NB4 (cell line): Measurements from ENCODE around the gene HGD.

Source experiments
- MAX ChIP-seq: IDR thresholded peaks from 2 replicates; pipeline ENCODE4 v1.6.1; 2011; ENCODE audit warnings: low read depth, low read length
- POLR2A ChIP-seq: IDR thresholded peaks from 2 replicates; pipeline ENCODE4 v1.6.1; 2011; ENCODE audit warnings: mild to moderate bottlenecking; ENCODE audit not compliant: insufficient read length; ENCODE audit errors: extremely low read depth
- TF ChIP-seq, protein P1 (sequence below): IDR thresholded peaks from one replicate; pipeline ENCODE4 v1.5.1; 2012; ENCODE audit warnings: low read depth, low read length

DNA sequence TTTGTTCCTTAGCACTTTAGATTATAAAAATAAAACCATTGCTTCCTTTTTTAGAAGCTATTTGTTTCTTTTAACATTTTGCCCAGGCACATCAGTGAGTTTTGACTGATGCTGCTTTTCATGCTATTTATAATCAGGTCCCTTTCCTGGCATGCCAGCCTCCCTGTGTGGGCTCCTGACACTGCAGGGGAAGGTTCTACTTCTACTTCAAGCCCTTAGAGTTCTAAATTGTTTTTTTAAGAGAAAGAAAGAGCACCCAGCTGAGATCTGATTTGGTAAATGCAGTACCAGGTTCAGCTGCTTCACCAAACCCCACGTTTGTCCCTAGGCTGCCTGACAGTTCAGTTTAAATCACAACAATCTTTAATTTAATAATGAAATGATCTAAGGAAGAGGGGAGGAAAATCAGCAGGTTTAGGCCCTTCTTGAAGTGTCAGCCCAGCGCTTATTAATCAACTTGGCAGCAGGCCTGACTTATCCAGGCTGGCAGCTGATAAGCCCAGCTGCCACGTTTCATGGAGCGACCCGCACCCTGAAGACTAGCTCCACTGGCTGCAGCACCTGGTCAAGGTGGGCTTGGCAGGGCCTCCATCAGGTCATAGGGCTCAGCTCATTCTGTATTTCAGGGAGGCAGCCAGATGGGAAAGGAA, 29.0 kb downstream of the HGD start:
- TF ChIP-seq, protein P1, sequence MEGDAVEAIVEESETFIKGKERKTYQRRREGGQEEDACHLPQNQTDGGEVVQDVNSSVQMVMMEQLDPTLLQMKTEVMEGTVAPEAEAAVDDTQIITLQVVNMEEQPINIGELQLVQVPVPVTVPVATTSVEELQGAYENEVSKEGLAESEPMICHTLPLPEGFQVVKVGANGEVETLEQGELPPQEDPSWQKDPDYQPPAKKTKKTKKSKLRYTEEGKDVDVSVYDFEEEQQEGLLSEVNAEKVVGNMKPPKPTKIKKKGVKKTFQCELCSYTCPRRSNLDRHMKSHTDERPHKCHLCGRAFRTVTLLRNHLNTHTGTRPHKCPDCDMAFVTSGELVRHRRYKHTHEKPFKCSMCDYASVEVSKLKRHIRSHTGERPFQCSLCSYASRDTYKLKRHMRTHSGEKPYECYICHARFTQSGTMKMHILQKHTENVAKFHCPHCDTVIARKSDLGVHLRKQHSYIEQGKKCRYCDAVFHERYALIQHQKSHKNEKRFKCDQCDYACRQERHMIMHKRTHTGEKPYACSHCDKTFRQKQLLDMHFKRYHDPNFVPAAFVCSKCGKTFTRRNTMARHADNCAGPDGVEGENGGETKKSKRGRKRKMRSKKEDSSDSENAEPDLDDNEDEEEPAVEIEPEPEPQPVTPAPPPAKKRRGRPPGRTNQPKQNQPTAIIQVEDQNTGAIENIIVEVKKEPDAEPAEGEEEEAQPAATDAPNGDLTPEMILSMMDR, result no peak
- TF ChIP-seq MAX (no peak), POLR2A (no peak)
